Fibroblast of lung (primary cell): ENCODE results near the gene GRIK4. TPM values are rescaled to one million over a fixed set of nuclear protein-coding genes. Genes with fewer than 3 reads are reported as not detected.

Experiments
- DNase-seq, 2 donors: peaks; one replicate each; pipeline versions ENCODE4 v3.0.0 to v3.0.0-alpha.2; 2010; ENCODE audit warnings: low read depth in 2 of 2
- H2AFZ ChIP-seq: 2 replicates; pipeline ENCODE4 v1.5.1; 2012; ENCODE audit warnings: low read length, control low read depth, inconsistent platforms
- H3K27ac ChIP-seq: 2 replicates; pipeline ENCODE4 v1.5.1; 2011; ENCODE audit warnings: low read length, control low read depth; ENCODE audit not compliant: insufficient read depth
- H3K27me3 ChIP-seq: 2 replicates; pipeline ENCODE4 v1.5.1; 2011; ENCODE audit warnings: mild to moderate bottlenecking, low read length; ENCODE audit not compliant: control insufficient read depth, insufficient read depth
- H3K36me3 ChIP-seq: 2 replicates; pipeline ENCODE4 v1.5.1; 2011; ENCODE audit warnings: low read length; ENCODE audit not compliant: control insufficient read depth, insufficient read depth
- H3K4me1 ChIP-seq: 2 replicates; pipeline ENCODE4 v1.5.1; 2011; ENCODE audit warnings: low read length; ENCODE audit not compliant: control insufficient read depth, insufficient read depth; ENCODE audit errors: extremely low read depth
- H3K4me2 ChIP-seq: 2 replicates; pipeline ENCODE4 v1.5.1; 2011; ENCODE audit warnings: low read length, control low read depth; ENCODE audit not compliant: insufficient read depth; ENCODE audit errors: extremely low read depth
- H3K4me3 ChIP-seq, 4 experiments: fragments of 200-600 bp in 1 of 4; sonication (generic) in 1 of 4; replicated peaks in 1 of 4; 2 replicates each; pipeline ENCODE4 v1.5.1; 2011 to 2016; ENCODE audit warnings: low read length in 4 of 4, low read depth in 3 of 4, mild to moderate bottlenecking in 3 of 4, control low read depth in 2 of 4, inconsistent platforms in 1 of 4, mixed read lengths in 1 of 4; ENCODE audit not compliant: insufficient read depth in 1 of 4; ENCODE audit errors: control extremely low read depth in 1 of 4
- H3K79me2 ChIP-seq: 2 replicates; pipeline ENCODE4 v1.5.1; 2012; ENCODE audit warnings: mild to moderate bottlenecking, low read length, inconsistent platforms; ENCODE audit not compliant: control insufficient read depth, insufficient read depth
- H3K9ac ChIP-seq: 2 replicates; pipeline ENCODE4 v1.5.1; 2011; ENCODE audit warnings: mild to moderate bottlenecking, low read length, control low read depth; ENCODE audit not compliant: insufficient read depth
- H3K9me3 ChIP-seq: 2 replicates; pipeline ENCODE4 v1.5.1; 2012; ENCODE audit warnings: low read depth, low read length; ENCODE audit not compliant: control insufficient read depth, insufficient read depth
- H4K20me1 ChIP-seq: 2 replicates; pipeline ENCODE4 v1.5.1; 2011; ENCODE audit warnings: low read length; ENCODE audit not compliant: control insufficient read depth, insufficient read depth; ENCODE audit errors: extremely low read depth
- EZH2 ChIP-seq: IDR thresholded peaks from 2 replicates; pipeline ENCODE4 v1.5.1; 2012; ENCODE audit warnings: low read length, control low read depth, mild to moderate bottlenecking; ENCODE audit errors: missing control alignments
- polyA plus RNA-seq, 2 donors: library from polyadenylated mRNA; depleted of rRNA in 1 of 2; stranded (reverse) in 1 of 2; unstranded in 1 of 2; fragments of >200 nt; gene quantifications; 2 replicates each; pipeline ENCODE4 v1.2.1, GENCODE V29; 2011 to 2012; ENCODE audit warnings: missing spikeins in 1 of 2
- total RNA-seq: library from RNA; depleted of rRNA; stranded (reverse); fragments of >200 nt; gene quantifications from 2 replicates; pipeline ENCODE4 v1.2.1, GENCODE V29; 2014
- TF ChIP-seq, protein P1 (sequence below), 2 donors: IDR thresholded peaks in 1 of 2; conservative IDR thresholded peaks in 1 of 2; 1 replicate in 1 of 2; 2 replicates in 1 of 2; pipeline ENCODE4 v1.5.1; 2011 to 2012; ENCODE audit warnings: low read length in 2 of 2, control low read depth in 1 of 2, inconsistent platforms in 1 of 2, low read depth in 1 of 2, mild to moderate bottlenecking in 1 of 2

The GRIK4 gene
- total and polyA plus RNA-seq, 2 donors (not counting 1 experiment from before 2014, with no cell fraction given): 0.17 to 1.5 TPM

DNA sequence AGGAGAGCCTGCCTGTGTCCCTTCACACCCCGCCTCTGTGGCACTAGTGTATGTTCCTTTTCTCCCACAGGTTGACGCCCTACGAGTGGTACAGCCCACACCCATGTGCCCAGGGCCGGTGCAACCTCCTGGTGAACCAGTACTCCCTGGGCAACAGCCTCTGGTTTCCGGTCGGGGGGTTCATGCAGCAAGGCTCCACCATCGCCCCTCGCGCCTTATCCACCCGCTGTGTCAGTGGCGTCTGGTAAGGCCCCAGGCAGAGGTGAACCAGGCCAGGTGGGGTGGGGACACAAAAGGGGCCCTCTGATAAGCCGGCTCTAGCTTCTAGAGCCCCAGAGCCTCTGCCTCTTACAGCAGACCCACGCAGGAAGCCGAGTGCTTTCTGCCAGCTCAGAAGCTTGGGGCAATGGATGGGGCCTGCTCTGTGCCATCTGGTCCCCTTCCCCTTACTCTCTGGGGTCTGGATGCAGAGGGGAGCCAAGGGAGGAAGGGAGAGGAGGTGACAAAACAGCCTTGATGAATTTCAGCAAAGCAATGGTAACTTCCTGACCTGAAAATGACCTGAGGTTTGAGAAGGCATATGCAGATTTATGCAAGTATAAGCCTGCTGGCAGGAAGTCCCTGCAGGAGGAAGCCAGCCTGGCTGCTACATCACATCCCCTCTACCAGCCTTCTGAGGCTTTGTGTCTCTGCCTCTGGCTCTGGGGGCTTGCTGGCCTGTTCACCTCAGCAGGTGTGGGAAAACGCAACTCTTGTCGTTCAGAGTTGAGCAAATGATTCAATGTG lies 445.4 kb downstream of the GRIK4 start:
- no peak for DNase-seq
- no peak overlapping the region for H3K4me3 ChIP-seq
- no peak overlapping the region for H3K9ac ChIP-seq
- H3K27ac ChIP-seq: no peak overlapping the region
- no peak for TF ChIP-seq EZH2
- TF ChIP-seq, protein P1, sequence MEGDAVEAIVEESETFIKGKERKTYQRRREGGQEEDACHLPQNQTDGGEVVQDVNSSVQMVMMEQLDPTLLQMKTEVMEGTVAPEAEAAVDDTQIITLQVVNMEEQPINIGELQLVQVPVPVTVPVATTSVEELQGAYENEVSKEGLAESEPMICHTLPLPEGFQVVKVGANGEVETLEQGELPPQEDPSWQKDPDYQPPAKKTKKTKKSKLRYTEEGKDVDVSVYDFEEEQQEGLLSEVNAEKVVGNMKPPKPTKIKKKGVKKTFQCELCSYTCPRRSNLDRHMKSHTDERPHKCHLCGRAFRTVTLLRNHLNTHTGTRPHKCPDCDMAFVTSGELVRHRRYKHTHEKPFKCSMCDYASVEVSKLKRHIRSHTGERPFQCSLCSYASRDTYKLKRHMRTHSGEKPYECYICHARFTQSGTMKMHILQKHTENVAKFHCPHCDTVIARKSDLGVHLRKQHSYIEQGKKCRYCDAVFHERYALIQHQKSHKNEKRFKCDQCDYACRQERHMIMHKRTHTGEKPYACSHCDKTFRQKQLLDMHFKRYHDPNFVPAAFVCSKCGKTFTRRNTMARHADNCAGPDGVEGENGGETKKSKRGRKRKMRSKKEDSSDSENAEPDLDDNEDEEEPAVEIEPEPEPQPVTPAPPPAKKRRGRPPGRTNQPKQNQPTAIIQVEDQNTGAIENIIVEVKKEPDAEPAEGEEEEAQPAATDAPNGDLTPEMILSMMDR (conservative IDR thresholded peaks at IDR 0.05 in 1 of 2, IDR thresholded peaks at IDR 0.05 in 1 of 2; ENCODE audit: low read depth in 1 of 2, low read length in 2 of 2): no peak
- H4K20me1 ChIP-seq: no peaks in the 10 kb centered on the region
- no peak overlapping the region for H3K4me2 ChIP-seq
- H3K79me2 ChIP-seq: no peaks in the 10 kb centered on the region
- no peaks in the 10 kb centered on the region for H3K36me3 ChIP-seq
- H3K9me3 ChIP-seq: no peaks in the 10 kb centered on the region
- H3K4me1 ChIP-seq: no peaks in the 10 kb centered on the region
- H2AFZ ChIP-seq: no peak overlapping the region
- no peaks in the 10 kb centered on the region for H3K27me3 ChIP-seq

DNA sequence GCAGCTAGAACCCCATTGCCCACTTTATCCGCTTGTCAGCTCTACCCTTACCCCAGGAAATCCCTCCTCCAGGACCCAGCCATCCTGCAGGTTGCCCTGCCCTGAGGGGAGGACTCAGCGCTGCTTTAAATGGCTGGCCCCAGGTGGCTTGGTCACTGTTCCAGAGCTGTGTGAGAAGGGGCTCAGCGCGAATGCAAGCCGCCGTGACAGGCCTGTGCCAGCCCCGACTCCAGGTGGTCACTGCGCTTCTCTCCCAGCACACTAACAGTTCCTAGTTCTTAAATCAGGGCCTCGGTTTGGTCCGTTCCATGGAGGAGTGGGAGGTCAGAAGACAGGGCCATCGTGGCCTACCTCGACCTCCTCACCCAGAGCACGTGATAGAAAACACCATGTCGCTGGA lies 446.6 kb downstream of the GRIK4 start:
- Histone ChIP-seq H3K4me1 (no peaks in the 10 kb centered on the region), H2AFZ (no peak overlapping the region), H4K20me1 (no peaks in the 10 kb centered on the region), H3K27me3 (no peaks in the 10 kb centered on the region), H3K36me3 (no peaks in the 10 kb centered on the region), H3K9ac (no peak overlapping the region), H3K4me3 (no peak overlapping the region), H3K27ac (no peak overlapping the region), H3K79me2 (no peaks in the 10 kb centered on the region), H3K9me3 (no peaks in the 10 kb centered on the region), H3K4me2 (no peak overlapping the region)
- DNase-seq: no peak
- TF ChIP-seq, protein P1 (conservative IDR thresholded peaks at IDR 0.05 in 1 of 2, IDR thresholded peaks at IDR 0.05 in 1 of 2; ENCODE audit: low read depth in 1 of 2, low read length in 2 of 2): no peak

DNA sequence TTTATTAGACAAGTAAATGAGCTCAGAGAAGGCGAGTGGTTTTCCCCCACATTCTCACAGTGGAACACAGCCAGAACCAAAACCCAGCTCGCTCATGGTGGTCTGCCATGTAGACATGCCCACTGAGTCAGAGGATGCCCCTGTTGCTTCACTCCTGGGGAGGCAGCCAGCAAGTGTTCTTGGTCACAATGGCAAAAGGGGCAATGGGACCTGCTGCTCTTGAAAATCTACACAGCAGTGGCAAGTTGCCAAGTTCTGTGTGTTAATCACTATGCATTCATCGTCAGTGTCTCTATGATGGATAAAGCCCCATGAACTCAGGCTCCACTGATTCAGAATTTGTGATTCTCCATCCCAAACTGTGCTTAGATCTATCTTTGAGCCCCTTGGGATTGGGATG lies 447.6 kb downstream of the GRIK4 start:
- Histone ChIP-seq H3K9ac (no peak overlapping the region), H3K27ac (no peak overlapping the region), H3K36me3 (no peaks in the 10 kb centered on the region), H4K20me1 (no peaks in the 10 kb centered on the region), H3K79me2 (no peaks in the 10 kb centered on the region), H3K4me3 (no peak overlapping the region), H2AFZ (no peak overlapping the region), H3K27me3 (no peaks in the 10 kb centered on the region), H3K4me1 (no peaks in the 10 kb centered on the region), H3K9me3 (no peaks in the 10 kb centered on the region), H3K4me2 (no peak overlapping the region)
- no peak for DNase-seq
- no peak for TF ChIP-seq EZH2
- TF ChIP-seq, protein P1 (conservative IDR thresholded peaks at IDR 0.05 in 1 of 2, IDR thresholded peaks at IDR 0.05 in 1 of 2; ENCODE audit: low read depth in 1 of 2, low read length in 2 of 2): no peak
